Lower leg skin (tissue), 4 donors: ENCODE measurements around the gene RPH3AL. TPM values are rescaled to one million over a fixed set of nuclear protein-coding genes. Genes with fewer than 3 reads are reported as not detected.
A peak's percentile ranks its signal among the peaks of the same experiment; 100 is the strongest.

Experiments used
- DNase-seq, 2 donors: peaks; one replicate each; pipeline ENCODE4 v3.0.0-alpha.2; 2019; ENCODE audit warnings: low spot score in 2 of 2
- H3K4me3 ChIP-seq: fragments of 200-600 bp; sonication (generic); 2 replicates; pipeline ENCODE4 v1.5.1; 2017; ENCODE audit warnings: mild to moderate bottlenecking, low read depth; ENCODE audit not compliant: poor library complexity, severe bottlenecking
- CTCF ChIP-seq, 3 donors: fragments of 450-650 bp; IDR thresholded peaks; one replicate each; pipeline ENCODE4 v1.5.1; 2016; ENCODE audit warnings: antibody characterized with exemption in 3 of 3, mild to moderate bottlenecking in 3 of 3, moderate library complexity in 2 of 3
- POLR2A ChIP-seq, 2 donors: fragments of 450-650 bp; IDR thresholded peaks; one replicate each; pipeline ENCODE4 v1.6.1; 2016 to 2017; ENCODE audit warnings: antibody characterized with exemption in 2 of 2, mild to moderate bottlenecking in 1 of 2, moderate library complexity in 1 of 2
- WGBS, 2 donors: methylation state at CpG; one replicate each; pipeline ENCODE4 v1.1.5; 2018; 5-methylcytosine and 5-hydroxymethylcytosine counted together
- intact Hi-C: fragments of 100-400 bp; cut with DNase I; formaldehyde crosslinking; loops from one replicate; pipeline ENCODE4 v1.15.0; 2023; ENCODE audit warnings: low total_unique reads
- total RNA-seq, 4 donors: library from RNA; depleted of rRNA; stranded (reverse); fragments of >200 nt; gene quantifications; one replicate each; pipeline ENCODE4 v1.1.0, GENCODE V29; 2016

RPH3AL gene
- total RNA-seq, 4 donors from 2014 or later: 8.6 to 22.9 (median 15.9) TPM

DNA sequence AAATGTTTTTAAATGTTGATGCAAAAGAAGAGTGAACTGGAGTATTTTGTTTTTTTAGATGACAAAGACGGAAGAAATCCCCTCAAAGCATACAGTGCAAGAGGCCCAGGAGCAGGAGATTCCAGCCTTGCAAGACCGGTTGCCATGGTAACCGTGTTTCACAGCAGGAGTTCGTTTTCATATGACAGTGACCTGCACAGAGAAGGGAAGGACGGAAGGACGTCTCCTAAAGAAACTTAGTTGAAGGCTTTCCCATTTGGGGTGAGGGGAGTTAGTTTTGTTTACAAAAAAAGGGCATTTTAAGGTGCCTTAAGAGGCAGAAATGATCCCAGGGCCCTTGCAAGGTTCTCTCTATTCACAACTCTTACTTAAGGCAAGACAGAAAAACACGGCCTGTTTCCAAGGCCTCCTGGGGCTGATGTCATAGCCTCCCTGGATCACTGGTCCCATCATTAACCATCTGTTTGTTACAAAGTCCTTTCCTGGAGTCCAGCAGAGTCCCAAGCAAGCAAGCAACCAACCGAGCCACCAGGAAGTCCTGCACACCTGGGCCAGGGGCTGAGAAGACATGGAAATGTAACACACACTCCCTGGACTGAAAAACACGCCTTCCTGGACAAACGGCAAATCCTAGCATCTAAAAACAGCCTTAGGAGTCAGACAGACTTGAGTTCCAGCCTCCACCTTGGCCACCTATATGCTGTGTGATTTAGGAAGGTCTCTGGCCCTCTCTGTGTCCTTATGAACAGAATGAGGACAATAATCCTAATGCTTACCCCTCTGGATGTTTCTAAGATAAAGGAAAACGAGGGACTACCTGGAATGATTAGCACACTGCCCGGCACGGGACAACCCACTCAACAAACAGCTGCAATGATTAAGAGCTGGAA is 30.3 kb upstream of the RPH3AL start:
- TF ChIP-seq POLR2A (IDR thresholded peaks at IDR 0.05) (no peak), CTCF (IDR thresholded peaks at IDR 0.05) (no peak)
- intact Hi-C loops: no loop called here
- no peak for DNase-seq
- WGBS, 2 donors: 61 to 68% methylated on average over 13 of the region's 13 CpGs
- H3K4me3 ChIP-seq: no peak overlapping the region

DNA sequence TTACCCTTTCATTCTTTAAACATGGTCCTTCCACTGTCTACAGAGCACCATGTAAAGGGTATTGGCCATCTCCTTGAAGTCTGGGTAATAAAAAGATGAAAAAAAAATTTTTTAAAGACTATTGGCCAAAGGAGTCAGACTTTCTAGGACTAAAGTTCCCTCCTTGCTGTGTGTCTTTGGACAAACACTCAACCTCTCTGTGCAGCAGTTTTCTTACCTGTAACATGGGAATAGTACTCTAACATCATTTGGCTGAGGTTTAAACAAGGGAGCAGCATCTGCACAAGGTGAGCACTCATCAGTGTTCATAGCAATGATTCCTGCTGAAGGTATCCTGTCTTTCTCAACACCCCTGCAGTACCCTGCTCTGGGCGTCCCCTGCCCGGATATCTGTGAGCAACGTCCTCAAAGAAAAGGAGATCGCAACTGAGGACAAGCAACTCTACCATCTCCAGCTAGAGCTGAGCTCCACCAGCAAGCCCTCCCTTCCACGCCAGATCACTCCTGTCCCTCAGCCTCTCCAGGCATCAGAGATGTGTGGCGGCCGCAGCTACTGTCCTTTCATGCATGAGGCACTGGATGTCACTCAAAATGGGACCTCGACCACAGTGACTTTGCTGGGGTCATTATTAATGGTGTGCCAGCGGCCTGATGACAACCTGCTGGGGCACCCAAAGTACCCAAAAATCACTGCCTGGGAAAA is 29.5 kb upstream of the RPH3AL start:
- no peak for DNase-seq
- no peak for TF ChIP-seq CTCF (IDR thresholded peaks at IDR 0.05)
- TF ChIP-seq POLR2A (IDR thresholded peaks at IDR 0.05): no peak
- intact Hi-C loops: no loop called here
- WGBS, 2 donors: 79 to 84% methylated on average over 9 of the region's 9 CpGs
- H3K4me3 ChIP-seq: no peak overlapping the region

DNA sequence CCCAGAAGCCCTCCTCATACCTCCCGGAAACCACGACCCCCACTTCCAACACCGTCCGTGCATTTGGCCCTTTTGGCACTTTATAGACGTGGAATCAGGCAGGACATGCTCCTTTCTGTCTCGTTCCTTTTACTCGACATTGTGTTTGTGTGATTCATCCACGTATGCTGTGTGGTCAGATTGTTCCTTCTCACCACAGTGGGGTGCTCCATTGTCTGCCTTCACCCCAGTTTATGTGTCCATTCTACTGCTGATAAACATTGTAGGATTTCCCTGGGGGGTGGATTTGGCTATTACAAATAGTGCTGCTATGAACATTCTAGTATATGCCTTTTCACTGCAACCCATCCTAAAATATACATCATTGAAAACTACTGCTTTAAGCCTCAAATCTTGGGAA is 28.9 kb upstream of the RPH3AL start:
- TF ChIP-seq CTCF (IDR thresholded peaks at IDR 0.05): no peak
- no peak for TF ChIP-seq POLR2A (IDR thresholded peaks at IDR 0.05)
- no peak for DNase-seq
- intact Hi-C loops: no loop called here
- WGBS, 2 donors: 52 to 57% methylated on average over 8 of the region's 8 CpGs
- H3K4me3 ChIP-seq: no peak overlapping the region

GRCh38 chr17:379531-380465 is 27.2 kb upstream of the RPH3AL start:
- intact Hi-C loops: no loop called here
- DNase-seq: peak in 1 of 2 donors; percentile 72
- H3K4me3 ChIP-seq: no peak overlapping the region
- no peak for TF ChIP-seq POLR2A (IDR thresholded peaks at IDR 0.05)
- no peak for TF ChIP-seq CTCF (IDR thresholded peaks at IDR 0.05)
- 56 to 61% methylated on average over 28 of the region's 28 CpGs for WGBS, 2 donors

DNA sequence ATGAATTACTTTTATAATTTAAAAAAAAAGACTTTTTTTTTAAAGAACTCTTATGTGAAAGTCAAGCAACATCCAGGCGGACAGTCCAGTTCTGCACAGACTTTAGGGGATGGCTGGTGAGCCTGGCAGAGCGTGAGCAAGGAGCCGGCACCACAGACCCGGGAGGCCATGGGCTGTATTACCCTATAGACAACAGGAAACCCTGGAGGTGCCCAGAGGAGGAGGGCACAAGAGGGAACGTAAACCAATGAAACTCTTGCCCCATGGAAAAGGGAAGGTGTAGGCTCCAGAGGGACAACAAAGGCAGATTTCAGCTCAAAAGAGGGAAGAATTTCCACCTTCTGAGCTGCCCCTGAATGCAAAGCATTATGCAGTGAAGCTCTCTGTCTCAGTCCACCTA is 25.5 kb upstream of the RPH3AL start:
- no peak for TF ChIP-seq POLR2A (IDR thresholded peaks at IDR 0.05)
- H3K4me3 ChIP-seq: no peak overlapping the region
- 86 to 89% methylated on average over 5 of the region's 5 CpGs for WGBS, 2 donors
- DNase-seq: peak in 1 of 2 donors; percentile 78
- intact Hi-C loops: no loop called here
